ENCODE measurements around the gene MYO3B.

DNA sequence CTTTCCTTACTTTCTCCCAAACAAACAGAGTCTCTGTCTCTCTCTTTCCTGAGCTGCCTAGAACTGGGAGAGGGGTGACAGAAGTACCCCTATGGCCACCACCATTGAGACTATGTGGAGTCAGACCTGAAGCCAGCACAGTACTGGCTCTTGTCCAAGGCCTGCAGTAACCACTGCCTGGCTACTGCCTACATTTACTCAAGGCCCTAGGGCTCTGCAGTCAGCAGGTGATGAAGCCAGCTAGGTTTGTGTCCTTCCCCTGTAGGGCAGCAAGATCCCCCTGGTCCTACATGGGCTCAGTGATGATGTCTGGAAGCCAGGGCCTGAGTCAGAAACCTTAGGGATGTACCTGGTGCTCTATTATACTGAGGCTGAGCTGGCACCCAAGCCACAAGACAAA, 12.2 kb downstream of the MYO3B start:
- no peak for TF ChIP-seq BHLHE40 (IDR thresholded peaks at IDR 0.05; ENCODE audit: borderline replicate concordance)
- TF ChIP-seq, protein P1, sequence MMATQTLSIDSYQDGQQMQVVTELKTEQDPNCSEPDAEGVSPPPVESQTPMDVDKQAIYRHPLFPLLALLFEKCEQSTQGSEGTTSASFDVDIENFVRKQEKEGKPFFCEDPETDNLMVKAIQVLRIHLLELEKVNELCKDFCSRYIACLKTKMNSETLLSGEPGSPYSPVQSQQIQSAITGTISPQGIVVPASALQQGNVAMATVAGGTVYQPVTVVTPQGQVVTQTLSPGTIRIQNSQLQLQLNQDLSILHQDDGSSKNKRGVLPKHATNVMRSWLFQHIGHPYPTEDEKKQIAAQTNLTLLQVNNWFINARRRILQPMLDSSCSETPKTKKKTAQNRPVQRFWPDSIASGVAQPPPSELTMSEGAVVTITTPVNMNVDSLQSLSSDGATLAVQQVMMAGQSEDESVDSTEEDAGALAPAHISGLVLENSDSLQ (IDR thresholded peaks at IDR 0.05), result no peak
- no peak for TF ChIP-seq L3MBTL2 (conservative IDR thresholded peaks at IDR 0.05)
- no peak for TF ChIP-seq FOXM1 (IDR thresholded peaks at IDR 0.05; ENCODE audit: borderline replicate concordance)
- no peak for TF ChIP-seq HDGF (IDR thresholded peaks at IDR 0.05; ENCODE audit: borderline replicate concordance)
- TF ChIP-seq FOXA1 (IDR thresholded peaks at IDR 0.05), result no peak
